ENCODE data around the gene COL27A1.
"Not testable (repeated sequence)": the region's sequence is repeated elsewhere in the genome, so short reads cannot be mapped to it uniquely, and the experiment has no call there.

The COL27A1 gene

DNA sequence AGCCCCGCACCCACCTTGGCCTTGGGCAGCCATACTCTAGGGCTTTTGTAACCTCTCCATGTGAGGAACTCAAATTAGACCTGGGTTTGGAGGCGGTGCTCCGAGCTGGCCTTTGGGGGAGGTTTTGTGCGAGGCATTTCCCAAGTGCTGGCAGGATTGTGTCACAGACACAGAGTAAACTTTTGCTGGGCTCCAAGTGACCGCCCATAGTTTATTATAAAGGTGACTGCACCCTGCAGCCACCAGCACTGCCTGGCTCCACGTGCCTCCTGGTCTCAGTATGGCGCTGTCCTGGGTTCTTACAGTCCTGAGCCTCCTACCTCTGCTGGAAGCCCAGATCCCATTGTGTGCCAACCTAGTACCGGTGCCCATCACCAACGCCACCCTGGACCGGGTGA, 174.3 kb downstream of the COL27A1 start, which contains the start of gene ORM2:
ORM2 (plus strand) TSS at position 245 of the 398 bp plus-strand sequence; CDS start at position 281, 36 bp downstream.
- not testable (repeated sequence) for H3K36me3 ChIP-seq (ENCODE audit: control insufficient read depth, low read depth, low read length)

DNA sequence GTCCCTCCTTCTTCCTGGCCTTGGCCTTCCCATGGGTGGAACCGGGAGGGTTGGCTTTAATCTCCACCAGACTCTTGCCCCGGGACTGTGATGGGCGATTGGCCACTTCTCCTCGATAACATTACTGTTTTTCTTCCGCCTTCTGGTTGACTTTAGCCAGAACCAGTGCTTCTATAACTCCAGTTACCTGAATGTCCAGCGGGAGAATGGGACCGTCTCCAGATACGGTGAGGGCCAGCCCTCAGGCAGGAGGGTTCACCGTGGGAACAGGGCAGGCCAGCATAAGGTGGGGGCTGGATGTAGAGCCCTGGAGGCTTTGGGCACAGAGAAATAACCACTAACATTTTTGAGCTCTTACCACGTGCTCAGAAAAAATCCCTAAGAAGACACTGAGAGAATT, 175.3 kb downstream of the COL27A1 start:
- no peak overlapping the region for H3K9ac ChIP-seq (ENCODE audit: low read length)
- no peak overlapping the region for H3K4me3 ChIP-seq (ENCODE audit: low read length)
- no peaks in the 10 kb centered on the region for H3K36me3 ChIP-seq (ENCODE audit: control insufficient read depth, low read depth, low read length)
- no peaks in the 10 kb centered on the region for H3K4me1 ChIP-seq (ENCODE audit: control insufficient read depth, low read depth, low read length)
- no peaks in the 10 kb centered on the region for H3K9me3 ChIP-seq (ENCODE audit: control insufficient read depth, low read depth, low read length)
- H3K27ac ChIP-seq (ENCODE audit: low read length) = no peak overlapping the region
- H3K27me3 ChIP-seq (ENCODE audit: control insufficient read depth, insufficient read depth, low read length) = no peaks in the 10 kb centered on the region

More for the DNA sequence above, 174.3 kb downstream of the COL27A1 start, which contains the start of gene ORM2:
- not testable (repeated sequence) for H3K27ac ChIP-seq (ENCODE audit: low read length); H3K4me3 ChIP-seq (ENCODE audit: low read length); H3K27me3 ChIP-seq (ENCODE audit: control insufficient read depth, insufficient read depth, low read length); H3K9ac ChIP-seq (ENCODE audit: low read length); H3K4me1 ChIP-seq (ENCODE audit: control insufficient read depth, low read depth, low read length); H3K9me3 ChIP-seq (ENCODE audit: control insufficient read depth, low read depth, low read length)

- H3K9me3 ChIP-seq (ENCODE audit: control insufficient read depth, low read depth, low read length); H3K9ac ChIP-seq (ENCODE audit: low read length); H3K27ac ChIP-seq (ENCODE audit: low read length); H3K27me3 ChIP-seq (ENCODE audit: control insufficient read depth, insufficient read depth, low read length); H3K4me3 ChIP-seq (ENCODE audit: low read length); H3K4me1 ChIP-seq (ENCODE audit: control insufficient read depth, low read depth, low read length); H3K36me3 ChIP-seq (ENCODE audit: control insufficient read depth, low read depth, low read length): not testable (repeated sequence)
Observed at GRCh38 chr9:114331229-114332195, 176.2 kb downstream of the COL27A1 start.

GRCh38 chr9:114332474-114333040, 177.2 kb downstream of the COL27A1 start:
- H3K9ac ChIP-seq (ENCODE audit: low read length); H3K27ac ChIP-seq (ENCODE audit: low read length); H3K36me3 ChIP-seq (ENCODE audit: control insufficient read depth, low read depth, low read length); H3K4me1 ChIP-seq (ENCODE audit: control insufficient read depth, low read depth, low read length); H3K9me3 ChIP-seq (ENCODE audit: control insufficient read depth, low read depth, low read length); H3K27me3 ChIP-seq (ENCODE audit: control insufficient read depth, insufficient read depth, low read length); H3K4me3 ChIP-seq (ENCODE audit: low read length): not testable (repeated sequence)

GRCh38 chr9:114333718-114334117, 178.4 kb downstream of the COL27A1 start:
- H3K4me3 ChIP-seq (ENCODE audit: low read length); H3K27ac ChIP-seq (ENCODE audit: low read length); H3K9me3 ChIP-seq (ENCODE audit: control insufficient read depth, low read depth, low read length); H3K4me1 ChIP-seq (ENCODE audit: control insufficient read depth, low read depth, low read length); H3K27me3 ChIP-seq (ENCODE audit: control insufficient read depth, insufficient read depth, low read length); H3K9ac ChIP-seq (ENCODE audit: low read length): not testable (repeated sequence)
- peaks cover 10% of the 10 kb centered on the region for H3K36me3 ChIP-seq (ENCODE audit: control insufficient read depth, low read depth, low read length)

DNA sequence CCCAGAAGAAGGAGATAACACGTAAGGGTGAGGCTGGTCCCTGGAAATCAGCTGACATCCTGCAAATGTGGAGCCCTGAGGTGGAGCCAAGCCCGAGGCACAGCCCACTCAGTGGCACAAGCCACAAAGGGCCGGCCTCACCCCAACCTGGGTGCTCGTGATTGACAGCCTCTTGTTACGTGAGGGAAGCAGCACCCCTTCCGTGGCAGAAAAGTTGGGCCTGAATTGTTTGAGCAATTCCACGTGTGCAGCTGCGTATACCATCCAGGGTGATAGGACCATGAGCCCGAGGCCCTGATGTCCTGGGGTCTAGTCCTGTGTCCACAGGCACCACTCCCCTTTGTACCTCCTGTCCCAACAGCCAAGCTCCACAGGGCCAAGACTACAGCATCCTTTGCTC, 179.2 kb downstream of the COL27A1 start:
- H3K36me3 ChIP-seq (ENCODE audit: control insufficient read depth, low read depth, low read length) = peaks cover 13% of the 10 kb centered on the region
- H3K27me3 ChIP-seq (ENCODE audit: control insufficient read depth, insufficient read depth, low read length) = no peaks in the 10 kb centered on the region
- no peaks in the 10 kb centered on the region for H3K4me1 ChIP-seq (ENCODE audit: control insufficient read depth, low read depth, low read length)
- no peak overlapping the region for H3K9ac ChIP-seq (ENCODE audit: low read length)
- H3K27ac ChIP-seq (ENCODE audit: low read length) = no peak overlapping the region
- no peaks in the 10 kb centered on the region for H3K9me3 ChIP-seq (ENCODE audit: control insufficient read depth, low read depth, low read length)
- H3K4me3 ChIP-seq (ENCODE audit: low read length) = no peak overlapping the region

DNA sequence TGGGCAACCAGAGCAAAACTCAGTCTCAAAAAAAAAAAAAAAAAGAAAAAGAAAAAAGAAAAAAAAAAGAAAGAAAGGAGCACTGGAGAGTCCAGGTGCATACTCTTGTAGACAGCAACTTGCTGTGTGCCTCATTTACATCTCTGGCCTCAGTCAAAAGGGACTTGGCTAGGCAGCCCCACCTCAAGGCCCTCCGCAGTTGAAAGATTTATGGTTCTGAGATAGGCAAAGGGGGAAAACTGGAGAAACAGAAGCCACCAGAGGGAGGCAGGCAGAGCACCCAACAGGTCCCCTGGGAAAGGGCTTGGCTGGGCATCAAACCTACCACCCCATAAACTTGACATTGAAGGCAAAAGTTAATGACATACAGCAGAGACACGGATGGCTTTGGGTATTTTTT, 180.4 kb downstream of the COL27A1 start:
- Histone ChIP-seq H3K4me3 (ENCODE audit: low read length) (no peak overlapping the region), H3K4me1 (ENCODE audit: control insufficient read depth, low read depth, low read length) (no peaks in the 10 kb centered on the region), H3K9me3 (ENCODE audit: control insufficient read depth, low read depth, low read length) (no peaks in the 10 kb centered on the region), H3K27ac (ENCODE audit: low read length) (no peak overlapping the region), H3K9ac (ENCODE audit: low read length) (no peak overlapping the region), H3K36me3 (ENCODE audit: control insufficient read depth, low read depth, low read length) (peaks cover 14% of the 10 kb centered on the region), H3K27me3 (ENCODE audit: control insufficient read depth, insufficient read depth, low read length) (no peaks in the 10 kb centered on the region)

DNA sequence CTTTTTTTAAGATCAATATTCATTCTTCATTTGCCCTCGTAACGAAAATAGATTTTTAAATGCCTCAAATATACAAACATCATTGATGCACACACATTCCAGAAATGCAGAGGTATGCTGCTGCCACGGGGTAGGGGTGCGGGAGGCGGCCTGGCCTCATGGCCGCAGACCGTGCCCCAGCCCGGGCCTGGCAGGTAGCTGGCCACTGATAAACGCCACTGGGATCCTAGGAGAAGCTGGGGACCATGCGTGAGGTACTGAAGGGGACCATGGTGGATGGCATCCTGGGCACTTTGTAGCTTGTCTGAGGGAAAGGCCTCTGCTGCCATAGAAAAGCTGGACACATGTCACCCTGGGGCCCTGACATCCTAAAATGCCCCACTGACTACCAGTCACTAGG, 180.8 kb downstream of the COL27A1 start:
- H3K9ac ChIP-seq (ENCODE audit: low read length) = no peak overlapping the region
- H3K4me3 ChIP-seq (ENCODE audit: low read length) = no peak overlapping the region
- no peaks in the 10 kb centered on the region for H3K4me1 ChIP-seq (ENCODE audit: control insufficient read depth, low read depth, low read length)
- H3K36me3 ChIP-seq (ENCODE audit: control insufficient read depth, low read depth, low read length) = peaks cover 18% of the 10 kb centered on the region
- no peaks in the 10 kb centered on the region for H3K9me3 ChIP-seq (ENCODE audit: control insufficient read depth, low read depth, low read length)
- H3K27ac ChIP-seq (ENCODE audit: low read length) = no peak overlapping the region
- no peaks in the 10 kb centered on the region for H3K27me3 ChIP-seq (ENCODE audit: control insufficient read depth, insufficient read depth, low read length)

GRCh38 chr9:114336699-114337395, 181.5 kb downstream of the COL27A1 start:
- Histone ChIP-seq H3K27ac (ENCODE audit: low read length) (no peak overlapping the region), H3K9ac (ENCODE audit: low read length) (no peak overlapping the region), H3K36me3 (ENCODE audit: control insufficient read depth, low read depth, low read length) (peaks cover 20% of the 10 kb centered on the region), H3K4me1 (ENCODE audit: control insufficient read depth, low read depth, low read length) (no peaks in the 10 kb centered on the region), H3K9me3 (ENCODE audit: control insufficient read depth, low read depth, low read length) (no peaks in the 10 kb centered on the region), H3K4me3 (ENCODE audit: low read length) (no peak overlapping the region), H3K27me3 (ENCODE audit: control insufficient read depth, insufficient read depth, low read length) (no peaks in the 10 kb centered on the region)

DNA sequence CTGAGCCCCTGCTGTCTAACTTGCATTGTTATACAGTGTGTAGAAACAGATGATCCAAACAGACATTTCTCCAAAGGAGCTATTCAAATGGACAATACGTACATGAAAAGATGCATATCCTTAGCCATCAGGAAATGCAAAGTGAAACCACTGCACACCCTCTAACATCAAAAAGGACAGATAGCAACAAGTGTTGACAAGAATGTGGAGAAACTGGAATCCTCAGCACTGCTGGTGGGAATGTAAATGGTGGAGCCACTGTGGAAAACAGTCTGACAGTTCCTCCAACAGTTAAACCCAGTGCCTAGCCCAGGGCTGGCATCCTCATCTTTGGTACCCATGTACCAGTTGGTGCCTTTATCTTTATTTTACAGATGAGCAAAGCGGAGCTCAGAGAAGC, 182.8 kb downstream of the COL27A1 start:
- Histone ChIP-seq H3K36me3 (ENCODE audit: control insufficient read depth, low read depth, low read length) (peaks cover 25% of the 10 kb centered on the region), H3K9me3 (ENCODE audit: control insufficient read depth, low read depth, low read length) (no peaks in the 10 kb centered on the region), H3K27me3 (ENCODE audit: control insufficient read depth, insufficient read depth, low read length) (no peaks in the 10 kb centered on the region), H3K27ac (ENCODE audit: low read length) (no peak overlapping the region), H3K9ac (ENCODE audit: low read length) (no peak overlapping the region), H3K4me1 (ENCODE audit: control insufficient read depth, low read depth, low read length) (no peaks in the 10 kb centered on the region), H3K4me3 (ENCODE audit: low read length) (no peak overlapping the region)

DNA sequence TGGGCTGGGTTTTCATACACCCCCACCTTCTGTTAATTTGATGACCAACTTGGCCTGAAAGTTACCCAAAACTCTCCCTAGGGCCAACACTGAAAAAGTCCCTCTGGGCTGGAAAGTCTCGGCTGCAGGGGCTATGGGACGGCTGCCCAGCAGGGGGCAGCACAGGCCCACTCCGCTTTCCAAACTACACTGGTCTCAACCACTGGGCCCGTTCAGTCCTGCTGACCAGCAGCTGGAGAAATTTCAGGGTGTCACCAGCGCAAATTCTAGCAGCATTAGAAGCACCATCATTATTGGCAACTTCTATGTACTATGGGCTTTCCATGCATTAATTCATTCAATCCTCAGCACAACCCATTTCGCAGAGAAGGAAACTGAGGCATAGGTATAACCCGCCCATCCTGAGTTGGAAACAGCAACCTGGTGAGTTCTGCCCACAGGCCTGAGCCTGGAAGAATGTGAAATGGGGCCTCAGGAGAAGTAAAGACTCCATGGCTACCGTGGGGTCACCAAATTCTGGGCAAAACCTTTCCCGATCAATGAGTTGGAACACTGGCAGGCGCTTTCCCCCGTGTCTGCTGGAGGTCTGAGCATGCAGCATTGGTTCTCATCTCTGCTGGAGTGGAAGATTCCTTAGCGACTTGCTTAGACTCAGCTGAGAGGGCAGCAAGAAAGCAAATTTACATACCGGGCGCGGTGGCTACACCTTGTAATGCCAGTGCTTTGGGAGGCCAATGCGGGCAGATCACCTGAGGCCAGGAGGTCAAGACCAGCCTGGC, 184.0 kb downstream of the COL27A1 start:
- no peaks in the 10 kb centered on the region for H3K9me3 ChIP-seq (ENCODE audit: control insufficient read depth, low read depth, low read length)
- H3K36me3 ChIP-seq (ENCODE audit: control insufficient read depth, low read depth, low read length) = peaks cover 34% of the 10 kb centered on the region
- H3K4me1 ChIP-seq (ENCODE audit: control insufficient read depth, low read depth, low read length) = no peaks in the 10 kb centered on the region
- no peak overlapping the region for H3K4me3 ChIP-seq (ENCODE audit: low read length)
- H3K27me3 ChIP-seq (ENCODE audit: control insufficient read depth, insufficient read depth, low read length) = no peaks in the 10 kb centered on the region
- no peak overlapping the region for H3K27ac ChIP-seq (ENCODE audit: low read length)
- H3K9ac ChIP-seq (ENCODE audit: low read length) = no peak overlapping the region

Data from iPS-18a (cell line).